ENCODE results near the gene TEDDM1. TPM values are rescaled to one million over a fixed set of nuclear protein-coding genes. Genes with fewer than 3 reads are reported as not detected.

Gene TEDDM1
- total RNA-seq, 1 donor from 2014 or later: not detected

DNA sequence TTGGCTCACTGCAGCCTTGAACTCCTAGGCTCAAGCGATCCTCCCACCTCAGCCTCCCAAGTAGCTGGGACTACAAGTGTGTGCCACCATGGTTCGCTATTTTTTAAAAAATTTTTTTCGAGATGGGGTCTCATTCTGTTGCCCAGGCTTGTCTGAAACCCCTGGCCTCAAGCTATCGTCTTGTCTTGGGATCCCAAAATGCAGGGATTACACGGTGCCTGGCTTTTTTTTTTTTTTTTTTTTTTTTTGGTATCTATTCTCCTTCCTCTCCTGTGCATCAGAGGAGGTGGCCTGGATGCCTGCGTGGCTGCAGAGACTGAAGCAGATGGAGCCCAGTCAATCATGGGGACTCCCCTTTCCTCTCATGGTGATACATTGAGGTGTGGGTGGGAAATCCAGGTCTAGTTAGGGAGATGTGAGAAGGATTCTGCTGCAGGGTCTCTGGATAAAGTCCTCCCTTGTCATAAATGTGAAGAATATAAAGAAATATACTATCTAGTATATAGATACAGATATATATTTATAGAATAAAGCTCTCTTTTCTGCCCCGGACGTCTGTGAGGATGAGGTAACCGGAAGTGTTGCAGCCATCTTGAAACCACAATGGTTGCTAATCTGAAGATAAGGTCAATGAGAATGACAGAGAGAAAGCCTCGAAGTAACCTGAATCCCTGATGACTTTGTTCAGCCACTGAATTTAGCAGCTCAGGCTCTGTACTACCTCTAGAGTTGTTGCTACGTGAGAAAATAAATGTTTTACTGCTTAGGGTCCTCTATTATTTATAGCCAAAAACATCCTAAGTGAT, 30.0 kb upstream of the TEDDM1 start:
- Histone ChIP-seq H3K27me3 (ENCODE audit: low read depth) (no peaks in the 10 kb centered on the region), H3K4me3 (no peak overlapping the region), H3K9me3 (no peaks in the 10 kb centered on the region), H3K36me3 (no peaks in the 10 kb centered on the region), H3K4me1 (no peaks in the 10 kb centered on the region), H3K27ac (no peak overlapping the region)
- TF ChIP-seq, protein P1, sequence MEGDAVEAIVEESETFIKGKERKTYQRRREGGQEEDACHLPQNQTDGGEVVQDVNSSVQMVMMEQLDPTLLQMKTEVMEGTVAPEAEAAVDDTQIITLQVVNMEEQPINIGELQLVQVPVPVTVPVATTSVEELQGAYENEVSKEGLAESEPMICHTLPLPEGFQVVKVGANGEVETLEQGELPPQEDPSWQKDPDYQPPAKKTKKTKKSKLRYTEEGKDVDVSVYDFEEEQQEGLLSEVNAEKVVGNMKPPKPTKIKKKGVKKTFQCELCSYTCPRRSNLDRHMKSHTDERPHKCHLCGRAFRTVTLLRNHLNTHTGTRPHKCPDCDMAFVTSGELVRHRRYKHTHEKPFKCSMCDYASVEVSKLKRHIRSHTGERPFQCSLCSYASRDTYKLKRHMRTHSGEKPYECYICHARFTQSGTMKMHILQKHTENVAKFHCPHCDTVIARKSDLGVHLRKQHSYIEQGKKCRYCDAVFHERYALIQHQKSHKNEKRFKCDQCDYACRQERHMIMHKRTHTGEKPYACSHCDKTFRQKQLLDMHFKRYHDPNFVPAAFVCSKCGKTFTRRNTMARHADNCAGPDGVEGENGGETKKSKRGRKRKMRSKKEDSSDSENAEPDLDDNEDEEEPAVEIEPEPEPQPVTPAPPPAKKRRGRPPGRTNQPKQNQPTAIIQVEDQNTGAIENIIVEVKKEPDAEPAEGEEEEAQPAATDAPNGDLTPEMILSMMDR (IDR thresholded peaks at IDR 0.05): no peak
- DNase-seq (no peak), ATAC-seq (peak in 1 of 2 donors; percentile 24)
- intact Hi-C loops (cut with DNase I): no loop called here

DNA sequence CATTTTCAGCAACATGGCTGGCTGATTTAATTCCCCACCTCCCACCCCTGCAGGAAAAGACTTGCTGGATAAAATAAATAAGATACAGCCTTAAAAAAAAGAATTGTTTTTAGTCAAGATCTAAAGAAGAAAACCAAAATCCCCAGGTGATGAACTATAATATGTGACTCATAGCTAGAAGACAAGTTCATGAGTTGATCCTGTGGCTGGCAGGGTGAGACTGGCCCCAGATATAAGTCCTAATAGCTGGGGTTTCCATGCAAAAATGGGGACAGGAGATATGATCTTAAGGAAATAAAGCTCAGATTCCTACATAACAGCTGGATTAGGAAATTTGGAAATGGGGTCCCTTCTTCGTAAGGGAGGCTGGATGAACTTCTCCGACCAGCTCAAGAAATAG, 27.6 kb upstream of the TEDDM1 start:
- Histone ChIP-seq H3K9me3 (no peaks in the 10 kb centered on the region), H3K4me1 (no peaks in the 10 kb centered on the region), H3K4me3 (no peak overlapping the region), H3K27ac (no peak overlapping the region), H3K27me3 (ENCODE audit: low read depth) (no peaks in the 10 kb centered on the region), H3K36me3 (no peaks in the 10 kb centered on the region)
- intact Hi-C loops (cut with DNase I): no loop called here
- ATAC-seq: no peak
- TF ChIP-seq, protein P1 (IDR thresholded peaks at IDR 0.05): no peak
- DNase-seq: no peak

GRCh38 chr1:182426442-182427430, 26.3 kb upstream of the TEDDM1 start:
- no peaks in the 10 kb centered on the region for H3K4me1 ChIP-seq
- DNase-seq (no peak), ATAC-seq (peak in 1 of 2 donors; percentile 77)
- H3K36me3 ChIP-seq: no peaks in the 10 kb centered on the region
- H3K27ac ChIP-seq: no peak overlapping the region
- no peaks in the 10 kb centered on the region for H3K9me3 ChIP-seq
- H3K4me3 ChIP-seq: no peak overlapping the region
- no peaks in the 10 kb centered on the region for H3K27me3 ChIP-seq (ENCODE audit: low read depth)
- TF ChIP-seq, protein P1 (IDR thresholded peaks at IDR 0.05): no peak
- intact Hi-C loops (cut with DNase I): no loop called here

GRCh38 chr1:182415789-182416188, 15.3 kb upstream of the TEDDM1 start:
- Histone ChIP-seq H3K36me3 (no peaks in the 10 kb centered on the region), H3K27ac (no peak overlapping the region), H3K4me1 (no peaks in the 10 kb centered on the region), H3K4me3 (no peak overlapping the region), H3K27me3 (ENCODE audit: low read depth) (no peaks in the 10 kb centered on the region), H3K9me3 (no peaks in the 10 kb centered on the region)
- intact Hi-C loops (cut with DNase I): no loop called here
- DNase-seq (no peak), ATAC-seq (no peak)
- TF ChIP-seq, protein P1 (IDR thresholded peaks at IDR 0.05): no peak

DNA sequence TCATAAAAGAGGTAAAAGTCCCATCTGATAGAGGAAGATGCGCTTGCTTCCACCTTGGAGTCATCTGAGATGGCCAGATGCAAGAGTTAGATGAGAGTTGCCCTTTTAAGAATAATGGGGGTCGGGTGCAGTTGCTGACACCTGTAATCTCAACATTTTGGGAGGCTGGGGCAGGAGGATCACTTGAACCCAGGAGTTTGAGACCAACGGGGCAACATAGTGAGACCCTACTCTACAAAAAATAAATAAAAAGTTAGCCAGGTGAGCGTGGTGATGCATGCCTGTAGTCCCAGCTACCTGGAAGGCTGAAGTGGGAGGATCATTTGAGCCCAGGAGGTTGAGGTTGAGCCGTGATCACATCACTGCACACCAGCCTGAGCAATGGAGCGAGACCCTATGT, 13.5 kb upstream of the TEDDM1 start:
- intact Hi-C loops (cut with DNase I): no loop called here
- no peak overlapping the region for H3K27ac ChIP-seq
- no peak overlapping the region for H3K4me3 ChIP-seq
- TF ChIP-seq, protein P1 (IDR thresholded peaks at IDR 0.05): no peak
- H3K9me3 ChIP-seq: no peaks in the 10 kb centered on the region
- no peaks in the 10 kb centered on the region for H3K27me3 ChIP-seq (ENCODE audit: low read depth)
- H3K36me3 ChIP-seq: no peaks in the 10 kb centered on the region
- DNase-seq (no peak), ATAC-seq (no peak)
- H3K4me1 ChIP-seq: no peaks in the 10 kb centered on the region
